OCI-LY7 (cell line): ENCODE results near the gene CLCNKB. TPM values are rescaled to one million over a fixed set of nuclear protein-coding genes. Genes with fewer than 3 reads are reported as not detected.

Experiments
- BruUV-seq: library from RNA; stranded (reverse); fragments of 400-500 nt; replicated peaks from 2 replicates; lab custom pipeline; 2021; lab: Mats Ljungman, UMichigan
- CTCF ChIA-PET: fragments of 300-600 bp; sonication (Branson Sonifier 250); formaldehyde crosslinking; loops from one replicate; lab custom pipeline; 2022; ENCODE audit warnings: antibody characterized with exemption; ENCODE audit not compliant: unreplicated experiment; lab: Charles Lee
- POLR2A ChIA-PET: fragments of 300-600 bp; sonication (Branson Sonifier 250); formaldehyde crosslinking; loops from one replicate; lab custom pipeline; 2022; ENCODE audit warnings: antibody characterized with exemption; lab: Charles Lee
- DNase-seq: peaks from one replicate; pipeline ENCODE4 v3.0.0-alpha.2; 2015; ENCODE audit warnings: low spot score
- H2AFZ ChIP-seq: fragments of 200-600 bp; sonication (generic), shearing (Covaris generic); 2 replicates; pipeline ENCODE4 v1.6.1; 2014; ENCODE audit warnings: mild to moderate bottlenecking, antibody characterized with exemption, low read length, moderate library complexity
- H3K27ac ChIP-seq: fragments of 200-600 bp; sonication (generic); 2 replicates; pipeline ENCODE4 v1.5.1; 2014; ENCODE audit warnings: mixed run types, low read depth, mild to moderate bottlenecking, moderate library complexity, low read length, inconsistent platforms; ENCODE audit not compliant: poor library complexity, severe bottlenecking
- H3K36me3 ChIP-seq: fragments of 200-600 bp; sonication (generic); 2 replicates; pipeline ENCODE4 v1.6.1; 2014; ENCODE audit warnings: mild to moderate bottlenecking, antibody characterized with exemption, low read length, moderate library complexity, mixed read lengths; ENCODE audit not compliant: insufficient read depth
- H3K4me1 ChIP-seq: fragments of 200-600 bp; sonication (generic); 2 replicates; pipeline ENCODE4 v1.5.1; 2014; ENCODE audit warnings: mild to moderate bottlenecking, low read length; ENCODE audit not compliant: insufficient read depth, poor library complexity, severe bottlenecking
- H3K4me2 ChIP-seq: fragments of 200-600 bp; sonication (generic); 2 replicates; pipeline ENCODE4 v1.6.1; 2014; ENCODE audit warnings: mild to moderate bottlenecking, low read length
- H3K4me3 ChIP-seq: fragments of 200-600 bp; sonication (generic); 2 replicates; pipeline ENCODE4 v1.5.1; 2014; ENCODE audit warnings: mild to moderate bottlenecking, low read depth, low read length; ENCODE audit not compliant: poor library complexity, severe bottlenecking
- H3K79me2 ChIP-seq: fragments of 200-600 bp; sonication (generic); 2 replicates; pipeline ENCODE4 v1.6.1; 2016; ENCODE audit warnings: low read depth, mild to moderate bottlenecking, low read length, moderate library complexity, mixed read lengths; ENCODE audit not compliant: insufficient read depth
- H3K9me2 ChIP-seq: fragments of 200-600 bp; sonication (generic); 2 replicates; pipeline ENCODE4 v1.6.1; 2016; ENCODE audit warnings: mild to moderate bottlenecking, low read length, mixed read lengths; ENCODE audit not compliant: insufficient read depth
- H3K9me3 ChIP-seq: fragments of 200-600 bp; sonication (generic); 2 replicates; pipeline ENCODE4 v1.6.1; 2014; ENCODE audit warnings: mild to moderate bottlenecking, mixed run types, low read length, mixed read lengths
- H4K20me1 ChIP-seq: fragments of 200-600 bp; sonication (generic); 2 replicates; pipeline ENCODE4 v1.6.1; 2014; ENCODE audit warnings: mild to moderate bottlenecking, antibody characterized with exemption, low read length, moderate library complexity, mixed read lengths; ENCODE audit not compliant: insufficient read depth
- CTCF ChIP-seq: fragments of 200-600 bp; sonication (generic); conservative IDR thresholded peaks from 2 replicates; pipeline ENCODE4 v1.5.1; 2014; ENCODE audit warnings: mild to moderate bottlenecking, antibody characterized with exemption, low read length, moderate library complexity, mixed read lengths
- EZH2phosphoT487 ChIP-seq: fragments of 200-600 bp; sonication (generic); IDR thresholded peaks from 2 replicates; pipeline ENCODE4 v1.6.1; 2018; ENCODE audit warnings: low read depth, borderline replicate concordance, mild to moderate bottlenecking, mixed run types, antibody characterized with exemption, low read length, moderate library complexity, mixed read lengths
- intact Hi-C: fragments of 100-400 bp; cut with micrococcal nuclease; formaldehyde crosslinking; loops from one replicate; pipeline ENCODE4 v1.10.0; 2022; ENCODE audit not compliant: unreplicated experiment
- total RNA-seq, 2 experiments: library from RNA; depleted of rRNA in 1 of 2; stranded (reverse); fragments of >200 nt in 1 of 2; shearing (Covaris generic) in 1 of 2; gene quantifications; 2 replicates each; pipeline ENCODE4 v1.2.3, GENCODE V29; 2014 to 2022

The CLCNKB gene
- total RNA-seq, 2 experiments from 2014 or later, result not detected

GRCh38 chr1:16101623-16102022 lies 58.0 kb downstream of the CLCNKB start:
- CTCF ChIA-PET, result no interaction called here

More at GRCh38 chr1:16101623-16102022, 58.0 kb downstream of the CLCNKB start:
- no TSS peak for BruUV-seq
- Histone ChIP-seq H2AFZ (no peak overlapping the region), H3K4me3 (no peak overlapping the region), H3K9me3 (no peaks in the 10 kb centered on the region), H4K20me1 (no peaks in the 10 kb centered on the region), H3K4me2 (no peak overlapping the region), H3K27ac (no peak overlapping the region), H3K79me2 (no peaks in the 10 kb centered on the region), H3K9me2 (no peaks in the 10 kb centered on the region), H3K4me1 (no peaks in the 10 kb centered on the region), H3K36me3 (no peaks in the 10 kb centered on the region)
- no peak for DNase-seq
- intact Hi-C loops, result no loop called here
- no peak for TF ChIP-seq EZH2phosphoT487
- TF ChIP-seq CTCF, result no peak
- POLR2A ChIA-PET, result interaction anchor here (0.7 kb wide), 1 partner anchor 51 kb away, joined by 3 read pairs; no protein-coding TSS in a partner anchor

Other genes starting within 250 kb of the CLCNKB start
- gene UQCRHL, start 236.1 kb upstream of the CLCNKB start, total RNA-seq (2014; rRNA removed; shearing (Covaris generic)), result 12.4 and 15.0 TPM in 2 replicates
- 2.4 and 3.4 TPM in 2 replicates for gene UQCRHL, start 236.1 kb upstream of the CLCNKB start, total RNA-seq (2022)
- gene SPEN, start 196.1 kb upstream of the CLCNKB start, total RNA-seq (2014; rRNA removed; shearing (Covaris generic)), result 40.7 and 41.4 TPM in 2 replicates
- 87.1 and 90.3 TPM in 2 replicates for gene SPEN, start 196.1 kb upstream of the CLCNKB start, total RNA-seq (2022)
- 32.1 and 53.4 TPM in 2 replicates for gene ZBTB17, start 67.7 kb upstream of the CLCNKB start, total RNA-seq (2014; rRNA removed; shearing (Covaris generic))
- 51.1 and 52.9 TPM in 2 replicates for gene ZBTB17, start 67.7 kb upstream of the CLCNKB start, total RNA-seq (2022)
- gene SRARP, start 39.5 kb upstream of the CLCNKB start, total RNA-seq (2014; rRNA removed; shearing (Covaris generic)), result not detected in 2 replicates
- gene SRARP, start 39.5 kb upstream of the CLCNKB start, total RNA-seq (2022), result not detected in 2 replicates
- gene HSPB7, start 25.7 kb upstream of the CLCNKB start, total RNA-seq (2014; rRNA removed; shearing (Covaris generic)), result not detected in 2 replicates
- not detected in 2 replicates for gene HSPB7, start 25.7 kb upstream of the CLCNKB start, total RNA-seq (2022)
- gene CLCNKA, start 21.7 kb upstream of the CLCNKB start, total RNA-seq (2014; rRNA removed; shearing (Covaris generic)), result not detected in 2 replicates
- gene CLCNKA, start 21.7 kb upstream of the CLCNKB start, total RNA-seq (2022), result not detected in 2 replicates
- gene FAM131C, start 29.9 kb downstream of the CLCNKB start, total RNA-seq (2014; rRNA removed; shearing (Covaris generic)), result not detected in 2 replicates
- not detected in 2 replicates for gene FAM131C, start 29.9 kb downstream of the CLCNKB start, total RNA-seq (2022)
- gene EPHA2, start 112.3 kb downstream of the CLCNKB start, total RNA-seq (2014; rRNA removed; shearing (Covaris generic)), result not detected in 2 replicates
- gene EPHA2, start 112.3 kb downstream of the CLCNKB start, total RNA-seq (2022), result 0.15 TPM in 1 of 2 replicates, not detected in the other
- gene ARHGEF19, start 168.9 kb downstream of the CLCNKB start, total RNA-seq (2014; rRNA removed; shearing (Covaris generic)), result 2.7 and 5.9 TPM in 2 replicates
- 3.9 and 6.2 TPM in 2 replicates for gene ARHGEF19, start 168.9 kb downstream of the CLCNKB start, total RNA-seq (2022)
- gene CPLANE2, start 193.4 kb downstream of the CLCNKB start, total RNA-seq (2014; rRNA removed; shearing (Covaris generic)), result 7.9 and 11.6 TPM in 2 replicates
- gene CPLANE2, start 193.4 kb downstream of the CLCNKB start, total RNA-seq (2022), result 15.4 and 15.6 TPM in 2 replicates